ENCODE data around the gene MED26.

The MED26 gene

DNA sequence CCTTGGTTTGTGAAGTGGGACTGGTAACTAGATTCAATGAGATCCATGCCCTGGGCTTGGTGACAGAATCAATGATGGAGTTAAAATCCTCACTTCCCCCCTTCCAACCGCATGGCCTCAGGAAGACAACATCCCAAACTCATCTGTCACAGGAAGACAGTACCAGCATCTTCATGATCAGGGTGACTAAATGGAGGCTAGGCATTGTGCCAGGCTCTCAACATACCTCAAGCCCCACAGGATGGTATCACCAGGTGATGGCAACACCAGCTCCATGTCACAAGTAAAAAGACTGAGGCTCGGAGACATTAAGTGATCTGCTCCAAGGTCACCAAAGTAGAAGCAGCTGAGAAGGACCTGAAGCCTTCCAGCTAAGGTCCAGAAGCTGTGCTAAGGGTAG, 14.2 kb downstream of the MED26 start:
- Histone ChIP-seq H3K4me1 (ENCODE audit: control insufficient read depth, insufficient read depth, low read length, unreplicated experiment) (peaks cover 19% of the 10 kb centered on the region), H3K27ac (ENCODE audit: low read depth, low read length) (no peak overlapping the region), H2AFZ (ENCODE audit: low read length, unreplicated experiment) (no peak overlapping the region), H3K27me3 (ENCODE audit: insufficient read depth, low read length) (no peaks in the 10 kb centered on the region), H3K79me2 (ENCODE audit: control insufficient read depth, insufficient read depth, low read length, unreplicated experiment) (peaks cover 84% of the 10 kb centered on the region), H3K36me3 (ENCODE audit: insufficient read depth, low read length) (no peaks in the 10 kb centered on the region), H3K4me3 (ENCODE audit: low read depth, low read length) (no peak overlapping the region)

DNA sequence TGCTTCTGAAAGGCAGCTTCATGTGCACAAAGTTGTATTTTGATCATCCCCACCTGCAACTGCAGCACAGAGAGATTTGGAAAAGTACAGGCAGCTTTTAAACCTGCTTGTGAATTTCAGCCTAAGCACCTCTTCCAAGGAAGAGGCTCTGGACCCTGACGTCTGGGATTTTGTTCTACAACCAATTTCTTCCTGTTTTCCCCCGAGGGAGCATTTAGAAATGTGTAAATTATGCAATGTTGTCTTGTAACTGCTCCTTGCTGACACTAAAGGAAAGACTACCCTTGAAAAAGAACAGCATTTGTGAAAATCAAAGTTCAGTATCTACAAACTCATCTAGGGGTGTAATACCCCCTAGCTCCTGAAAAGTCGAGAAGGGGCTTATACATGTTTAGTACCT, 15.4 kb downstream of the MED26 start:
- H3K27ac ChIP-seq (ENCODE audit: low read depth, low read length), result no peak overlapping the region
- H3K4me1 ChIP-seq (ENCODE audit: control insufficient read depth, insufficient read depth, low read length, unreplicated experiment), result peaks cover 31% of the 10 kb centered on the region
- no peak overlapping the region for H2AFZ ChIP-seq (ENCODE audit: low read length, unreplicated experiment)

DNA sequence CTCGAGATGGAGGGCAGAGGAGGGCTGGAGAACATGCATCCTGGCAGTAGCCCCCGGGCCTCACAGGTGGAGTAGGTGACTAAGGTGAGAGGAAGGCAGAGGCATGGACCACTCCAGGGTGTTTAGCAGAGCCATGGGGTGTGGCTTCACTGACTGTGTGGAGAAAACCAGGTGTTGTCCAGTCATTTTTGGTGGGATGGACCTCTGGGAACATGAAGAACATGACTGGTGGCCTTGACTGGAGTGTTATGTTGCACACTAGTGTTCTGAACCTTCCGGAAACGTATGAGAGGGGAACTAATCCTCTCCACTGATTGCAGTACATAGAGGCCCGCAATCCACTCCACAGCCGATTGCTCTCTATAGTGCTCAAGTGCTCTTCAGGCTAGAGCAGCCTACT, 16.9 kb downstream of the MED26 start:
- no peaks in the 10 kb centered on the region for H3K36me3 ChIP-seq (ENCODE audit: insufficient read depth, low read length)
- H3K27me3 ChIP-seq (ENCODE audit: insufficient read depth, low read length), result no peaks in the 10 kb centered on the region
- H3K4me1 ChIP-seq (ENCODE audit: control insufficient read depth, insufficient read depth, low read length, unreplicated experiment), result peaks cover 34% of the 10 kb centered on the region
- H3K4me3 ChIP-seq (ENCODE audit: low read depth, low read length), result no peak overlapping the region
- H3K79me2 ChIP-seq (ENCODE audit: control insufficient read depth, insufficient read depth, low read length, unreplicated experiment), result peaks cover 78% of the 10 kb centered on the region
- H3K27ac ChIP-seq (ENCODE audit: low read depth, low read length), result no peak overlapping the region
- H2AFZ ChIP-seq (ENCODE audit: low read length, unreplicated experiment), result no peak overlapping the region

More for the DNA sequence above, 15.4 kb downstream of the MED26 start:
- H3K36me3 ChIP-seq (ENCODE audit: insufficient read depth, low read length), result no peaks in the 10 kb centered on the region
- H3K4me3 ChIP-seq (ENCODE audit: low read depth, low read length), result no peak overlapping the region
- peaks cover 81% of the 10 kb centered on the region for H3K79me2 ChIP-seq (ENCODE audit: control insufficient read depth, insufficient read depth, low read length, unreplicated experiment)
- no peaks in the 10 kb centered on the region for H3K27me3 ChIP-seq (ENCODE audit: insufficient read depth, low read length)

DNA sequence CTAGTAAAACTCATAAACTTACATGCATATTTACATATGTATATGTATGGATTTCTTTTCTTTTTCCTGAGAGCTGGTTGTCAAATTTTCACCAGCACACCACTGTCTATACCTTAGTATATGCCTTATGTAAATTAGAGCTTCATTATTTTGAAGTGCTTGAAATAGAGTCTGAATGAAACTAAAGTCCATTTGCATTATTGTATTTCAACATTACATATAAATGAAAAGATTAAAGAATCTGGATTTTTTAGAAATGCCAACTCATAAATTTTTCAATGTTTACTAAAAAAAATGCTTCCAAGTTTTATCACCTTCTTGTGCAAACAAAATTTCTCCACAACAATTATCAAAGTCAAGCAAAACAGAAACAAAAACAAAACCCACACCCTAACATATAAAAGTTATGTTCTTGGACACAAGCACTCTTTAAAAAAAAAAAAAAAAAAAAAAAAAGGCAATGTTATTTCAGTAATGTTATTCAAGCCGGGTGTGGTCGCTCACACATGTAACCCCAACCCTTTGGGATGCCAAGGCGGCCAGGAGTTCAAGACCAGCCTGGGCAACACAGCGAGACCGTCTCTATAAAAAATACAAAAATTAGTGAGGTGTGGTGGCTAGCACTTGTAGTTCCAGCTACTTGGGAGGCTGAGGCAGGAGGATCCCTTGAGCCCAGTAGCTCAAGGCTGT, 18.3 kb downstream of the MED26 start:
- Histone ChIP-seq H3K27ac (ENCODE audit: low read depth, low read length) (no peak overlapping the region), H3K79me2 (ENCODE audit: control insufficient read depth, insufficient read depth, low read length, unreplicated experiment) (peaks cover 80% of the 10 kb centered on the region), H3K27me3 (ENCODE audit: insufficient read depth, low read length) (no peaks in the 10 kb centered on the region)

DNA sequence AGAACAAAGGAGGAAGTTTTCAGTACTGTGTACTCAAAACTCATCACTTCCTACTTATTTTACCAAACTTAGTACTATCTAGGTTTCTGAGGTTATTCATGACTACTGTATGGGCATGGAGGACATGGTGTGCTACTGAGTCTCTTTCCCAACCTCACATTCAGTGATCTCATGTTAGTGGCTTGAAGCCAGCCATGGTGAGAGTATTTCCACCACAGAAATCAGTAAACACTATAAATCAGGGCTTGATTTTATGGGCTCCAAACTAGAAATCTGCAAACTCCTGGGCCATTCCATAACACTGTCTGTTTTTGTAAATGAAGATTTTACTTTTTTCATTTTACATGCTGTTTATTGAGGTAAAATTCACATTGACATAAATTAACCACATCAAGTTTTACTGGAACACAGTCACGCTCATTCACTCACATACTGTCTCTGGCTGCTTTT, 19.7 kb downstream of the MED26 start:
- Histone ChIP-seq H3K4me3 (ENCODE audit: low read depth, low read length) (no peak overlapping the region), H3K4me1 (ENCODE audit: control insufficient read depth, insufficient read depth, low read length, unreplicated experiment) (peaks cover 43% of the 10 kb centered on the region), H3K27ac (ENCODE audit: low read depth, low read length) (peak overlapping the region; percentile 63)

More for the DNA sequence above, 18.3 kb downstream of the MED26 start:
- Histone ChIP-seq H3K4me1 (ENCODE audit: control insufficient read depth, insufficient read depth, low read length, unreplicated experiment) (peaks cover 45% of the 10 kb centered on the region), H3K36me3 (ENCODE audit: insufficient read depth, low read length) (no peaks in the 10 kb centered on the region), H3K4me3 (ENCODE audit: low read depth, low read length) (no peak overlapping the region), H2AFZ (ENCODE audit: low read length, unreplicated experiment) (no peak overlapping the region)

DNA sequence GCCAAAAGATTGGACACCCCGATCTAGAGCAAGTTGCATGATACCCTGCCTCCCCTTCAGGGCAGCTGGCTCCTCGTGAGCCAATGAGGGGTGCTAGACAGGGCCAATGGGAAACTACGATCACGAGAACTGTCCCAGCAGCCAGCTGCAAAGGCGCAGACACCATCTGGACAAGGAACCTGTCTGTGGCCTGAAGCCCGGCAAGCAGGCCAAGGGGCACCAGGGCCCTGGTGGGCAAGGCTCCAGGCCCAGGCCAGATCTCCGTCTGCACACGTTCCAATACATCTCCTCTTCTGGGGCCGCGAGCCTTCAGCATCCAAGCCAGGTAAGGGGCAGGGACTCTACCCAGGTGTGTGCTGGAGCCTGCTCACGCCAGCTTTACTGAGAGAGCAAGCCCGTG, 20.2 kb downstream of the MED26 start:
- no peak overlapping the region for H3K4me3 ChIP-seq (ENCODE audit: low read depth, low read length)
- no peak overlapping the region for H2AFZ ChIP-seq (ENCODE audit: low read length, unreplicated experiment)
- peaks cover 38% of the 10 kb centered on the region for H3K4me1 ChIP-seq (ENCODE audit: control insufficient read depth, insufficient read depth, low read length, unreplicated experiment)
- H3K27me3 ChIP-seq (ENCODE audit: insufficient read depth, low read length), result no peaks in the 10 kb centered on the region
- H3K27ac ChIP-seq (ENCODE audit: low read depth, low read length), result peak overlapping the region; percentile 63
- H3K36me3 ChIP-seq (ENCODE audit: insufficient read depth, low read length), result no peaks in the 10 kb centered on the region
- peaks cover 82% of the 10 kb centered on the region for H3K79me2 ChIP-seq (ENCODE audit: control insufficient read depth, insufficient read depth, low read length, unreplicated experiment)

More for the DNA sequence above, 19.7 kb downstream of the MED26 start:
- no peaks in the 10 kb centered on the region for H3K27me3 ChIP-seq (ENCODE audit: insufficient read depth, low read length)
- H3K79me2 ChIP-seq (ENCODE audit: control insufficient read depth, insufficient read depth, low read length, unreplicated experiment), result peaks cover 82% of the 10 kb centered on the region
- H2AFZ ChIP-seq (ENCODE audit: low read length, unreplicated experiment), result no peak overlapping the region
- H3K36me3 ChIP-seq (ENCODE audit: insufficient read depth, low read length), result no peaks in the 10 kb centered on the region

DNA sequence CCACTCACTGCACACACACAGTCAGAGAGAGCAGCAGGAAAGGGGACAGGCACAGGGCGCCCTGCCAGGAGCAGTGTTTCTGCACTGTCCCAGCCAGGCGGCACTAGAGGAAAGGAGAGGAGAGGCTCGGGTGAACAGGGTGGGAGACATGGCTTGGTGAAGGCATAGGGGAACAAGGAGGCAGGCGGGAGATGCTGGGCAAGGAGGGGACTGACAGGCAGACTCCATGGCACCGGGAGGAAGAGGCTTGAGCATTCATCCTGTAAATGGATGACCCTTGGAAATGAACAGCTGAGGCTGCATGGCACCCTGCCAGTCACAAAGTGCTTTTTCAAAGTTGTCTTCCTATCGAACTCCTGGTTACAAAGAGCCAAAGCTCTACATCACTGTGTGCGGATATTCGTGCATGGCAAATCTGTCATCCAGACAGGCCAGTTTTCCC, 22.4 kb downstream of the MED26 start:
- peaks cover 32% of the 10 kb centered on the region for H3K4me1 ChIP-seq (ENCODE audit: control insufficient read depth, insufficient read depth, low read length, unreplicated experiment)
- no peaks in the 10 kb centered on the region for H3K27me3 ChIP-seq (ENCODE audit: insufficient read depth, low read length)
- H3K27ac ChIP-seq (ENCODE audit: low read depth, low read length), result no peak overlapping the region
- H3K79me2 ChIP-seq (ENCODE audit: control insufficient read depth, insufficient read depth, low read length, unreplicated experiment), result peaks cover 80% of the 10 kb centered on the region
- no peak overlapping the region for H2AFZ ChIP-seq (ENCODE audit: low read length, unreplicated experiment)
- H3K36me3 ChIP-seq (ENCODE audit: insufficient read depth, low read length), result no peaks in the 10 kb centered on the region
- H3K4me3 ChIP-seq (ENCODE audit: low read depth, low read length), result no peak overlapping the region

DNA sequence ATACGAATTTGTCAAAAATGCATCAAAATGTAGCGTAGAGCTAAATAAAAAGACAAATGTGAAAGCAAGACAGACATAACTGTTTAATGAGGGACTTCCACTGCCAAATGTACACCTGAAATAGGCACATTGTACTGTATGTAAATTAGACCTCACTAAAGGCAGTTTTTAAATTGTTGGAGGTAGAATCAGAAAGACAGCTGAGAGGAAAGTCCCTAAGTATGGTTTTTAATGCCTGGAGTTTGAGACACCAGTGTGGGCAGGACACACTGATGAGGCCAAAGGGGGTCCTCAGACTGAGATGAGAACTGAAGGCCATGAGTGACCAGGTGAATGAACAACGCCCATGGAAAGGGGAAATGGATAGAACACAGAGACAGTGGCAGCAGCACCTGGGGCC, 22.9 kb downstream of the MED26 start:
- H3K4me1 ChIP-seq (ENCODE audit: control insufficient read depth, insufficient read depth, low read length, unreplicated experiment), result peaks cover 32% of the 10 kb centered on the region
- no peak overlapping the region for H3K4me3 ChIP-seq (ENCODE audit: low read depth, low read length)

DNA sequence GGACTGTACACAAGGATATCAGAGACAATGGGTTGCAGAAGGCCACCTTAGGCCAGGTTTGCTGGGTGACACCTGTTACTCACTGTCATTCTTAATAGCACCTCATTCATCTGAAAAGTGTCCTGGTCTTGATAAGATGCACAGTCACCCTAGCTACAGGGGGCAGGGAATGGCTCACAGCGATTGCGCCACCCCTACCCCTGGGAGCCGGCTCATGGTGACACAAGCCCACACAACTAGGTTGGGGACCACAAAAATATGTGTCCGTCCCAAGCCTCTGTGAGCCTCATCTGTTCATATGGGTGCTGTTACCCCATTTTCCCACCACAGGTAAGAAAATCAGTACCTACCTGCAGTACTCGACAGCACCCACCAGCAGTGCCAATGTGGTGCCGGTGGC, 23.4 kb downstream of the MED26 start:
- Histone ChIP-seq H3K79me2 (ENCODE audit: control insufficient read depth, insufficient read depth, low read length, unreplicated experiment) (peaks cover 85% of the 10 kb centered on the region), H3K4me1 (ENCODE audit: control insufficient read depth, insufficient read depth, low read length, unreplicated experiment) (peaks cover 30% of the 10 kb centered on the region), H3K36me3 (ENCODE audit: insufficient read depth, low read length) (no peaks in the 10 kb centered on the region), H3K27me3 (ENCODE audit: insufficient read depth, low read length) (no peaks in the 10 kb centered on the region), H2AFZ (ENCODE audit: low read length, unreplicated experiment) (no peak overlapping the region), H3K4me3 (ENCODE audit: low read depth, low read length) (no peak overlapping the region), H3K27ac (ENCODE audit: low read depth, low read length) (no peak overlapping the region)

More for the DNA sequence above, 22.9 kb downstream of the MED26 start:
- Histone ChIP-seq H3K79me2 (ENCODE audit: control insufficient read depth, insufficient read depth, low read length, unreplicated experiment) (peaks cover 83% of the 10 kb centered on the region), H3K36me3 (ENCODE audit: insufficient read depth, low read length) (no peaks in the 10 kb centered on the region), H3K27me3 (ENCODE audit: insufficient read depth, low read length) (no peaks in the 10 kb centered on the region), H2AFZ (ENCODE audit: low read length, unreplicated experiment) (no peak overlapping the region), H3K27ac (ENCODE audit: low read depth, low read length) (no peak overlapping the region)

DNA sequence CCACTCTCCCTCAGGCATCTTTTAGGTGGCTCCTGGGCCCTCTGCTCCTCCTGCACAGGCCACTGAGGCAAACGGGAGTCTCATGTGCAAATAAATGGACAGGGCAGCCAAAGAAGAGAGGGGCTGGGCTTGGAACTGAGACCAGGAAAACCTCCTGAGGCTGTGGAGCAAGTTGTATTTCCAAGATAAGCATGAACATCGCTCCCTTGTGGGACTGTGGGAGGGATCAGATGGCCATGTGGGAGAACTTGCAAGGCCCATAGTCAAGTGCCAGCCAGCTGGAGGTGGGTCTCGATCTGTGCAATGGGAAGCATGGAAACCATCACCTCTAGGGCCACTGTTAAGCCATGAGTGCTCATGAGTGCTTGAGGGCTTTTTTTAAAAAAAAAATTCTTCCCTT, 24.9 kb downstream of the MED26 start:
- Histone ChIP-seq H2AFZ (ENCODE audit: low read length, unreplicated experiment) (no peak overlapping the region), H3K4me1 (ENCODE audit: control insufficient read depth, insufficient read depth, low read length, unreplicated experiment) (peaks cover 18% of the 10 kb centered on the region), H3K27me3 (ENCODE audit: insufficient read depth, low read length) (no peaks in the 10 kb centered on the region), H3K4me3 (ENCODE audit: low read depth, low read length) (no peak overlapping the region), H3K36me3 (ENCODE audit: insufficient read depth, low read length) (no peaks in the 10 kb centered on the region), H3K27ac (ENCODE audit: low read depth, low read length) (no peak overlapping the region), H3K79me2 (ENCODE audit: control insufficient read depth, insufficient read depth, low read length, unreplicated experiment) (peaks cover 91% of the 10 kb centered on the region)

DNA sequence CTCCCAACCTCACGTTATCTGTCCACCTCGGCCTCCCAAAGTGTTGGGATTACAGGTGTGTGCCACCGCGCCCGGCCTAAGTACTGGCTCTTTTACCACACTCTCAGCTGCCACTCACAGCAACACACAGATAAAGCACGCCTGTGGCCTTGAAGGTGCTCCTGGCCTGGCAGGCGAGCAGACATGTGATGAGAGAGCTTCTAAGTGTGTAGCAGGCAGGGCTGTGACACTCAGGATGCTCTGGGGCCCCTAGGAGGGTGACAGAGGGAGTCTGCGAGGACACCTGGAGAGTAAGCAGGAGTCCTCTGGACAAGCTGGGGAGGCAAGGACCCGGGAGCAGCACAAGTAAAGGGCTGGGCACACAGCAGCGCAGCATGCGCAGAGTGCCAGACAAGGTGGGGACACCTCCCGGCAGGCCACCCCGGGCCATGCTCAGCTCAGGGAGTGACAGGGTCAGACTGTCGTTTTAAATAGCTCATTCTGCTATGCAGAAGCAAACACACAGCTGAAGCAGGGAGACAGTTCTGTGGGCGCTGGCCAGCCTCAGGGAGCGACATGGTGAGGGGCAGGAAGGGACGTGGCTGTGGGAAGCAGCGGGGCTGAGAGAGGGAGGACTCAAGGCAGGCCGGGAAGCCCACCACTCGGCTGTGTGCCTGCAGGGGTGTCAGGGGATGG, 26.5 kb downstream of the MED26 start:
- H3K79me2 ChIP-seq (ENCODE audit: control insufficient read depth, insufficient read depth, low read length, unreplicated experiment), result peaks cover 87% of the 10 kb centered on the region
- H3K27me3 ChIP-seq (ENCODE audit: insufficient read depth, low read length), result no peaks in the 10 kb centered on the region
- H2AFZ ChIP-seq (ENCODE audit: low read length, unreplicated experiment), result no peak overlapping the region
- H3K36me3 ChIP-seq (ENCODE audit: insufficient read depth, low read length), result no peaks in the 10 kb centered on the region
- no peak overlapping the region for H3K4me3 ChIP-seq (ENCODE audit: low read depth, low read length)
- no peak overlapping the region for H3K27ac ChIP-seq (ENCODE audit: low read depth, low read length)
- H3K4me1 ChIP-seq (ENCODE audit: control insufficient read depth, insufficient read depth, low read length, unreplicated experiment), result peaks cover 10% of the 10 kb centered on the region
